Spleen (tissue), 11 donors: ENCODE data around the gene CMKLR1. TPM values are rescaled to one million over a fixed set of nuclear protein-coding genes. Genes with fewer than 3 reads are reported as not detected.

Experiments
- DNase-seq: peaks from one replicate; pipeline ENCODE4 v3.0.0-alpha.2; 2020
- H3K27ac ChIP-seq, 8 donors: fragments of 200-600 bp; sonication (generic) in 7 of 8; 1 replicate in 4 of 8; 2 replicates in 4 of 8; pipeline versions ENCODE4 v1.5.0 to v1.8.0; 2016 to 2021; ENCODE audit warnings: inconsistent platforms in 4 of 8, mild to moderate bottlenecking in 4 of 8, moderate library complexity in 1 of 8
- H3K27me3 ChIP-seq, 7 donors: fragments of 200-600 bp; sonication (generic) in 6 of 7; replicated peaks in 1 of 7; 1 replicate in 4 of 7; 2 replicates in 3 of 7; pipeline versions ENCODE4 v1.5.0 to v1.8.0; 2016 to 2021; ENCODE audit warnings: inconsistent platforms in 3 of 7, mild to moderate bottlenecking in 1 of 7
- H3K36me3 ChIP-seq, 6 donors: fragments of 200-600 bp; sonication (generic) in 5 of 6; 1 replicate in 4 of 6; 2 replicates in 2 of 6; pipeline versions ENCODE4 v1.5.0 to v1.8.0; 2016 to 2021; ENCODE audit warnings: inconsistent platforms in 2 of 6
- H3K4me1 ChIP-seq, 6 donors: fragments of 200-600 bp; sonication (generic) in 5 of 6; 1 replicate in 3 of 6; 2 replicates in 3 of 6; pipeline versions ENCODE4 v1.5.0 to v1.8.0; 2016 to 2021; ENCODE audit warnings: inconsistent platforms in 3 of 6
- H3K4me3 ChIP-seq, 8 donors: fragments of 200-600 bp; sonication (generic) in 7 of 8; 1 replicate in 4 of 8; 2 replicates in 4 of 8; pipeline versions ENCODE4 v1.5.0 to v1.8.0; 2016 to 2021; ENCODE audit warnings: inconsistent platforms in 4 of 8, mild to moderate bottlenecking in 4 of 8, moderate library complexity in 2 of 8
- H3K9me3 ChIP-seq, 8 donors: fragments of 200-600 bp; sonication (generic) in 7 of 8; 1 replicate in 4 of 8; 2 replicates in 4 of 8; pipeline versions ENCODE4 v1.5.0 to v1.8.0; 2016 to 2021; ENCODE audit warnings: inconsistent platforms in 4 of 8
- POLR2A ChIP-seq, 3 donors: fragments of 450-650 bp; IDR thresholded peaks; one replicate each; pipeline ENCODE4 v1.5.1; 2017; ENCODE audit warnings: antibody characterized with exemption in 3 of 3, mild to moderate bottlenecking in 1 of 3
- POLR2AphosphoS5 ChIP-seq, 3 donors: sonication (generic); formaldehyde crosslinking; IDR thresholded peaks; one replicate each; pipeline ENCODE4 v1.5.1; 2017; ENCODE audit warnings: antibody characterized with exemption in 3 of 3
- WGBS, 5 donors: extraction: QIAGEN DNeasy Blood & Tissue Kit in 3 of 5; methylation state at CpG; one replicate each; pipeline versions ENCODE4 v1.1.5 to v1.1.7; 2013 to 2018; 5-methylcytosine and 5-hydroxymethylcytosine counted together
- intact Hi-C: fragments of 100-400 bp; cut with DNase I; formaldehyde crosslinking; loops from one replicate; pipeline ENCODE4 v1.15.0; 2023; ENCODE audit warnings: low total_unique reads
- polyA plus RNA-seq, 3 donors: library from polyadenylated mRNA; stranded (reverse); fragments of 200-250 nt; gene quantifications; one replicate each; pipeline ENCODE4 v1.2.1, GENCODE V29; 2013
- total RNA-seq, 7 donors: library from RNA; depleted of rRNA in 3 of 7; stranded (reverse); fragments of >200 nt in 3 of 7; fragmentation: NEBNext Ultra II Directional in 4 of 7; extraction: Animal tissue kit (Norgen Biotek cat#: 25700) in 4 of 7; gene quantifications; one replicate each; pipeline versions ENCODE4 v1.1.0 to v1.2.1, GENCODE V29; 2016 to 2021
- TF ChIP-seq, protein P1 (sequence below), 11 experiments: fragments of 200-600 bp in 7 of 11; fragments of 450-650 bp in 4 of 11; sonication (generic) in 4 of 11; IDR thresholded peaks in 8 of 11; conservative IDR thresholded peaks in 3 of 11; 1 replicate in 7 of 11; 2 replicates in 4 of 11; pipeline versions ENCODE4 v1.4.0 to v1.8.0; 2016 to 2021; ENCODE audit warnings: antibody characterized with exemption in 11 of 11, inconsistent platforms in 4 of 11, mild to moderate bottlenecking in 1 of 11
- donor health status: healthy with polysubstance abuse.
- donor health status: DM: no; HTN: no; CAD: no; lungs with moderate emphysema.
- donor health status: DM: no; HTN: no; CAD: no.
- donor health status: Bipolar disorder and iron deficiency.
- donor health status: healthy.
- donor health status: DM: no; HTN: no; CAD: no.
- donor health status: DM: yes; HTN: yes; CAD: no.

CMKLR1 gene
- total and polyA plus RNA-seq, 10 donors: 6.3 to 118 (median 75.4) TPM

DNA sequence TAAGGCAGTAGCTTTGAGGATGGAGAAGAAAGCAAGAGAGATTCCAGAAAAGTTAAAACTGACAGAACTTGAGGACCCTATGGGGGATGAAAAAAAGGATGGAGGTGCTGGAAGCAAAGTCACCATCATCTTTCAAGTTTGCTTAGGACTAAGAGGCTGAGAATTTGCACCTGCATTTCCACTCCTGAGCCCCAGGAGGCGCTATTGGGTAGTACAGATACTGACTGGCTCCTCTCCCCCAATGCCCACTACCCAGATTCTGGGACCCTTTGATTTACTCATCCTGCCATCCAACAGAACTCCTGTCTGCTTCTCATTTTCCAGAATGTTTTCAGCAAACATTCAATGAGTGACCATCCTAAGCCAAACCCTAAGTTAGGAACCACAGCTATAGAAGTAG, 34.0 kb upstream of the CMKLR1 start:
- H3K9me3 ChIP-seq: peaks cover 0 to 59% (median 49%) of the 10 kb centered on the region in 8 donors
- TF ChIP-seq, protein P1, sequence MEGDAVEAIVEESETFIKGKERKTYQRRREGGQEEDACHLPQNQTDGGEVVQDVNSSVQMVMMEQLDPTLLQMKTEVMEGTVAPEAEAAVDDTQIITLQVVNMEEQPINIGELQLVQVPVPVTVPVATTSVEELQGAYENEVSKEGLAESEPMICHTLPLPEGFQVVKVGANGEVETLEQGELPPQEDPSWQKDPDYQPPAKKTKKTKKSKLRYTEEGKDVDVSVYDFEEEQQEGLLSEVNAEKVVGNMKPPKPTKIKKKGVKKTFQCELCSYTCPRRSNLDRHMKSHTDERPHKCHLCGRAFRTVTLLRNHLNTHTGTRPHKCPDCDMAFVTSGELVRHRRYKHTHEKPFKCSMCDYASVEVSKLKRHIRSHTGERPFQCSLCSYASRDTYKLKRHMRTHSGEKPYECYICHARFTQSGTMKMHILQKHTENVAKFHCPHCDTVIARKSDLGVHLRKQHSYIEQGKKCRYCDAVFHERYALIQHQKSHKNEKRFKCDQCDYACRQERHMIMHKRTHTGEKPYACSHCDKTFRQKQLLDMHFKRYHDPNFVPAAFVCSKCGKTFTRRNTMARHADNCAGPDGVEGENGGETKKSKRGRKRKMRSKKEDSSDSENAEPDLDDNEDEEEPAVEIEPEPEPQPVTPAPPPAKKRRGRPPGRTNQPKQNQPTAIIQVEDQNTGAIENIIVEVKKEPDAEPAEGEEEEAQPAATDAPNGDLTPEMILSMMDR (IDR thresholded peaks at IDR 0.05 in 8 of 11, conservative IDR thresholded peaks at IDR 0.05 in 3 of 11): no peak
- TF ChIP-seq POLR2A (IDR thresholded peaks at IDR 0.05): no peak
- no peak for TF ChIP-seq POLR2AphosphoS5 (IDR thresholded peaks at IDR 0.05)
- no peak for DNase-seq
- WGBS, 5 donors: 5 to 23% (median 10%) methylated on average over 1 of the region's 1 CpG
- H3K4me1 ChIP-seq: no peaks in the 10 kb centered on the region
- intact Hi-C loops: no loop called here
- H3K36me3 ChIP-seq: no peaks in the 10 kb centered on the region
- H3K27ac ChIP-seq: no peak overlapping the region
- H3K4me3 ChIP-seq: no peak overlapping the region
- peaks cover 0 to 16% (median 0%) of the 10 kb centered on the region in 7 donors for H3K27me3 ChIP-seq

DNA sequence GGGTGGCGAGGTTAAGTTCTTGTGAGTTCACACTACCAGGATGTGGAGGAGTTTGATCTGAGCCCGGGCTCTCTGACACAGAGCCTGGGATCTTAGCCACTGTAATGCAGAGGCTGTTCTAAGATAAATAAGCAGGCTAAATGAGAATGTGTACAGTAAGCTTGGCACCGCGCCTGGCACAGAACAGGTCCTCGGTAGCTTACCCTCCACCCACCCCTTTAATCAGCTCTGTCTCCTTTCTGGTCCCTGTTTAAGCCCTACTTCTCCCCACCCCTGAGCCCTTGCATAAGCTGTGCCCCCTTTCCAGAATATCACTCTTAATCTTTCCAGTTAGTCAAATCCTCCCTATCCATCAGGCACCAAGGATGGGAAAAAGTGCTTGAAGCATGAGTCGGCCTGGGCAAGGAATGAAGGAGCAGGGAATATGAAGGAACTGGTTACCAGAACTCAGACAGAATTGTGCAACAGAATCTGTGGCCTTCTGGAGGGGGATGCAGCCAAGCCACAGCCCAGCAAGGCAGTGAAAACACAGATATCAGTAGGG, 32.8 kb upstream of the CMKLR1 start:
- WGBS, 5 donors: 66 to 84% (median 69%) methylated on average over 6 of the region's 6 CpGs
- H3K4me3 ChIP-seq: no peak overlapping the region
- H3K36me3 ChIP-seq: no peaks in the 10 kb centered on the region
- no peak for DNase-seq
- no peaks in the 10 kb centered on the region for H3K4me1 ChIP-seq
- intact Hi-C loops: no loop called here
- TF ChIP-seq, protein P1 (IDR thresholded peaks at IDR 0.05 in 8 of 11, conservative IDR thresholded peaks at IDR 0.05 in 3 of 11): no peak
- TF ChIP-seq POLR2A (IDR thresholded peaks at IDR 0.05) (no peak), POLR2AphosphoS5 (IDR thresholded peaks at IDR 0.05) (no peak)
- H3K27me3 ChIP-seq: peaks cover 0 to 16% (median 0%) of the 10 kb centered on the region in 7 donors
- H3K9me3 ChIP-seq: peaks cover 0 to 48% (median 38%) of the 10 kb centered on the region in 8 donors
- H3K27ac ChIP-seq: no peak overlapping the region

DNA sequence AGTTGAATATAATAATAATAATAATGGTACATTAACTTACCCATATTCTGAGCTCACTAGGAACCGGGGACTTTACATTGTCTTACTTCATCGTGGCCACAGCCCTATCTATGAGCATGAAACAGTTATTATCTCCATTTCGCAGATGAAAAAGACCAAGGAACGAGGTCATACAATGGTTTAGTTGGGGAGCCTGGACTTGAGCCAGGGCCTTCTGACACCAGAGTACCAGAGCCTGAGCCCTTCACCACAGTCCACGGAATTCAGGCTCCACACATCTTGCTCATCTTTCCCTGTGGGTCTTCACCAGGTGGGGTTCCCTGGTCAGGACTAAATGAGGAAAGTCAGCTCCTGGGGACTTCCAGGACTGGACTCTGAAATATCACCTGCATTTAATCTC, 31.3 kb upstream of the CMKLR1 start:
- Histone ChIP-seq H3K27ac (no peak overlapping the region), H3K4me3 (no peak overlapping the region), H3K36me3 (no peaks in the 10 kb centered on the region), H3K4me1 (no peaks in the 10 kb centered on the region), H3K9me3 (peaks cover 0 to 34% (median 24%) of the 10 kb centered on the region in 8 donors), H3K27me3 (peaks cover 0 to 16% (median 0%) of the 10 kb centered on the region in 7 donors)
- TF ChIP-seq POLR2A (IDR thresholded peaks at IDR 0.05) (no peak), POLR2AphosphoS5 (IDR thresholded peaks at IDR 0.05) (no peak)
- TF ChIP-seq, protein P1 (IDR thresholded peaks at IDR 0.05 in 8 of 11, conservative IDR thresholded peaks at IDR 0.05 in 3 of 11): no peak
- no peak for DNase-seq
- intact Hi-C loops: no loop called here
- WGBS, 5 donors: 73 to 85% (median 79%) methylated on average over 5 of the region's 5 CpGs

DNA sequence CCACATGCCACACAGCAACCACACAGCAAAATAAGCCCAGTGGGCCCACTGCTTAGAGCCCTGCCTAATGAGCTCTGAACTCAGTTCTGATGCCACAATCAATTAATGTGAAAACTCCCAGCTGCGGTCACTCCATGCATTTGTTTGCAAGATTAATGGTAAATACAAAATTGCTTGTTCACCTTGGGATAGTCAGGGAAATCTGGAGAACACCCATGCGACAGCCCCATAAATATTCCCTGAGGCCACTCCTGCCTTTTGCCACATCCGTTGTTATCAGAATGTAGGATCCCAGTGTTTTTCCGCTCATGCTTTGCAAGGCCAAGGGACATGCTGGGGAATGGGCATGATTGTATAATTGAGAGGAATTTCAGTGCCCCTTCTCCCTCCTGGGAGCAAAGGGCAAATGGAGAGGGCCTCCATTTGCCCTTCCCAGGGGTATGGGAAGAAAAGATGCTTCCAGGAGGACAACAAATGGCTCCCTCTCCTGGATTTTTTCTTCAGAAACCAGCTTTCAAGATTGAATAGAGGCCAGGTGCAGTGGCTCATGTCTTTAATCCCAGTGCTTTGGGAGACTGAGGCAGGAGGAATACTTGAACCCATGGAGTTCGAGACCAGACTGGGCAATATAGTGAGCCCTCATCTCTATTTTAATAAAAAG, 30.8 kb upstream of the CMKLR1 start:
- H3K36me3 ChIP-seq: no peaks in the 10 kb centered on the region
- H3K27ac ChIP-seq: no peak overlapping the region
- no peak for DNase-seq
- peaks cover 0 to 28% (median 21%) of the 10 kb centered on the region in 8 donors for H3K9me3 ChIP-seq
- WGBS, 5 donors: 80 to 89% (median 86%) methylated on average over 5 of the region's 5 CpGs
- H3K27me3 ChIP-seq: peaks cover 0 to 16% (median 0%) of the 10 kb centered on the region in 7 donors
- TF ChIP-seq, protein P1 (IDR thresholded peaks at IDR 0.05 in 8 of 11, conservative IDR thresholded peaks at IDR 0.05 in 3 of 11): no peak
- intact Hi-C loops: no loop called here
- no peak overlapping the region for H3K4me3 ChIP-seq
- no peaks in the 10 kb centered on the region for H3K4me1 ChIP-seq
